Stimulated activated CD8-positive, alpha-beta memory T cell treated with anti-CD3 and anti-CD28 coated beads, Interleukin-7, amount 100 ng/mL, for 4 hours (primary cell): ENCODE results near the gene LRRC37A.
"Not testable (repeated sequence)": the region's sequence is repeated elsewhere in the genome, so short reads cannot be mapped to it uniquely, and the experiment has no call there.

Source experiments
- DNase-seq, 2 donors: peaks; one replicate each; pipeline ENCODE4 v3.0.0-alpha.2; 2020; ENCODE audit warnings: low read depth in 2 of 2

The LRRC37A gene

GRCh38 chr17:46287587-46287986 is 7.3 kb upstream of the LRRC37A start:
- DNase-seq: not testable (repeated sequence)

DNA sequence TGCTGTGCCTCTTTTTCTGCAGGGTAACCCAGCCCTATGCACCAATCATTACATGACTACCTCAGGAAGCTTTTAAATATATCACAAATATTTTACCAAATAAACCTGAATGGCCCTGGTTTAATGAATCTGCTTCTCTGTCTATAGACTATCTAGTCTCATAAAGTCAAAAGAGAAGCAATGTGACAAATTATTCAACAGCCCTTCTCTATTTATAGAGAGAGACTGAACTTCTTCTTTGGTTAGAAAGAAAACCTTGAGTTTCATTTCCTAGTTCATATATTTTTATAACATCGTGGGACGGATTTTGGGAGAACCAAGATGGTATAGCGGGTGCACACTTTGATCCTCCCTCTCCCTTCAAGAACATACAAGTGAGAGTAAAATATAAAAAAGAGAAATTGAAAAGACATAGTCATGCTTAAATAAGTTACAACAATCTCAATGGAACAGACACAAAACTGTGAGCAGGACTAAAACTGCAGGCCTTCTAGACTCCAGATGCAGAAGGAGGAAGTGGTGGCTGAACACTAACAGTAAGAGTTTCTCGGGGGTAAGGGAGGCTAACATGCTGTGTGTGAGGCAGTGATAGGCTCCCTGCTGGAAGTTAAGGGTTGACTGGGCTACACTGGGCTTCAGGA is 3.9 kb upstream of the LRRC37A start:
- DNase-seq: not testable (repeated sequence)

GRCh38 chr17:46291618-46292017 is 3.3 kb upstream of the LRRC37A start:
- DNase-seq: not testable (repeated sequence)

GRCh38 chr17:46341220-46341619 is 46.3 kb downstream of the LRRC37A start:
- not testable (repeated sequence) for DNase-seq

DNA sequence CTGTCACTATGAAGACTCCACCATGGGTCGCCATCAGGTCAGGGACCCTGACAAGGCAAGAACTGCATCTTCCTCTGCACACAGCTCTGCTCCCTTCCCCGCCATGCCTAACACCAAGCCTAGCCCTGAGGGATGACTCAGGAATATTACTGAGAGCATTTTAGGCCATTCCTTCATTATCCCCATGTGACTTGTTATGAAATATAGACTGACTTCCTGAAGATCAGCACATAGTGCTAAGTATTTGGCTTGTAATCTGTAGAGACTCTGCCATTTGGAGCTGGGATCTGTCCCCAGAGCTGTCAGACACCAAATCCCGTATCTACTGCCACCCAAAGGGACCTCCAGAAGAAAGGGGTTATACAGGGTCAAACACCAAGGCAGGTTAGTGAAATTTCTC is 47.2 kb downstream of the LRRC37A start:
- DNase-seq: not testable (repeated sequence)

- not testable (repeated sequence) for DNase-seq
Measured at GRCh38 chr17:46348345-46348744, 53.4 kb downstream of the LRRC37A start.

DNA sequence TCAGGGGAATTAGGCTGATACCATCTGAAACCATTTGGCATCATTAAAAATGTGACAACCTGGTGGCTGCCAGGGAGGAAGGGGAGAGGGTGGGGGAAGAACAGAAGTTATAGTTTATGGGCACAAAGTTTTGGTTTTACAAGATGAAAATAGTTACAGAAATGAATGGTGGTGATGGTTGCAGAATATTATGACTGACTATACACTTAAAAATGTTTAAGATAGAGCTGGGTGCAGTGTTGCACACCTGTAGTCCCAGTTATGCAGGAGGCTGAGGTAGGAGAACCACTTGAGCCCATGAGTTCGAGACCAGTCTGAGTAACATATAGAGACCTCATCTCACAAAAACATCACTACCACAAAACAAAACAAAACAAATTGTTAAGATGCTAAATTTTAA is 54.1 kb downstream of the LRRC37A start:
- not testable (repeated sequence) for DNase-seq

DNA sequence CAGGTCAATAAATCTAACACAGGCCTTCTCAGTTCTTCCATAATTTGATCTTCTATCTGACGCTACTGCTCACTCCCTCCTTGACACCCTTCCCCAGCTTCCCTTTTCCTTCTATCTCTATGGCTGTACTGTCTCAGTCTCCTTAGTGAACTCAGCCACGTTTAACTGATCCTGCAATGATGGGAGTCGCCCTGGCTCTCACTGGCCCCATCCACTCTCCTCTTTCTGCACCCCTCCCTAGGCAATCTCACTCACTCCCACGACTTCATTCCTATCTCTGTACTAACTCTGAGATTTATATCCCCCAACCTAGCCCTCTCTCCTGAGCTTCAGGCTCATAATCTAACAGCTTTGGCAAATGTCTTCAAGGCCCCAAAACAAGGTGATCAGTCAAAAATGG is 58.9 kb downstream of the LRRC37A start:
- not testable (repeated sequence) for DNase-seq

- not testable (repeated sequence) for DNase-seq
Measured at GRCh38 chr17:46361145-46361735, 66.3 kb downstream of the LRRC37A start.

- DNase-seq: peak; percentile 55 to 94
Measured at GRCh38 chr17:46361755-46362154, 66.8 kb downstream of the LRRC37A start, which contains the start of gene ARL17B. TSS of gene ARL17B (minus strand) at chr17:46361766. CDS start at chr17:46358397, 3,369 bp downstream.

GRCh38 chr17:46367520-46367919 is 72.6 kb downstream of the LRRC37A start:
- DNase-seq: not testable (repeated sequence)

- not testable (repeated sequence) for DNase-seq
Measured at GRCh38 chr17:46372236-46373229, 77.6 kb downstream of the LRRC37A start.

- not testable (repeated sequence) for DNase-seq
Measured at GRCh38 chr17:46373418-46373817, 78.5 kb downstream of the LRRC37A start.

GRCh38 chr17:46383118-46383517 is 88.2 kb downstream of the LRRC37A start:
- not testable (repeated sequence) for DNase-seq

DNA sequence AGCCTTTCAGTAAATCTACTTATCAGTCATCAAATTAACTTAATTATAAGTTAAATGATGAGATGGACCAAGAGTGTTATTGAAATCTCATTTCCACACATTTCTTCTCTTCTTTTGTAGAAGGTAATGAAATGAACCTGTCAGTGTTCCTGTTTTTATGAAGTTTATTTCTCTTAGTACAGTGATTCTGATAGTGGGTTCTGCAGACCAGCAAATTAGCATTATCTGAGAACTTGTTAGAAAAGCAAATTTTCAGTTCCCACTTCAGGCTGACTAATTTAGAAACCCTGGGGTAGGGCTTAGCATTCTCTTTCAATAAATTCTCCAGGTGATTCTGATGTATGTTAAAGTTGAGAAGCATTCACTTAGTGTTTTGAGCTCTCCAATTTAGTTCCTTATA is 90.6 kb downstream of the LRRC37A start:
- DNase-seq: not testable (repeated sequence)
